H4 (cell line): ENCODE measurements around the gene DEFB119. TPM values are rescaled to one million over a fixed set of nuclear protein-coding genes. Genes with fewer than 3 reads are reported as not detected.

Source experiments
- total RNA-seq: library from RNA; depleted of rRNA; stranded (reverse); fragments of >200 nt; shearing (Covaris generic); gene quantifications from 2 replicates; pipeline ENCODE4 v1.2.3, GENCODE V29; 2014; rRNA removed

Gene DEFB119
- total RNA-seq, 1 experiment from 2014 or later: not detected

Other genes starting within 250 kb of the DEFB119 start
- gene DEFB115, start 132.9 kb downstream of the DEFB119 start, total RNA-seq: not detected in 2 replicates
- not detected in 2 replicates for gene DEFB116, start 82.0 kb downstream of the DEFB119 start, total RNA-seq
- gene DEFB118, start 22.0 kb downstream of the DEFB119 start, total RNA-seq: not detected in 2 replicates
- not detected in 2 replicates for gene DEFB121, start 15.6 kb upstream of the DEFB119 start, total RNA-seq
- not detected in 2 replicates for gene DEFB123, start 50.0 kb upstream of the DEFB119 start, total RNA-seq
- gene DEFB124, start 84.5 kb upstream of the DEFB119 start, total RNA-seq: not detected in 2 replicates
- gene REM1, start 84.7 kb upstream of the DEFB119 start, total RNA-seq: not detected in 2 replicates
- gene HM13, start 123.9 kb upstream of the DEFB119 start, total RNA-seq: 72.4 and 109 TPM in 2 replicates
- gene ID1, start 214.7 kb upstream of the DEFB119 start, total RNA-seq: 410 and 489 TPM in 2 replicates
- gene COX4I2, start 247.3 kb upstream of the DEFB119 start, total RNA-seq: not detected in 2 replicates